NOMO-1 treated with dmso at 0.1 percent for 144 hours (cell line): ENCODE data around the gene LYPLAL1.
A peak's percentile ranks its signal among the peaks of the same experiment; 100 is the strongest.
"Not testable (repeated sequence)": the region's sequence is repeated elsewhere in the genome, so short reads cannot be mapped to it uniquely, and the experiment has no call there.

Experiments
- DNase-seq: peaks from one replicate; lab custom pipeline; 2025; ENCODE audit not compliant: unreplicated experiment; lab: John Stamatoyannopoulos, UW

Gene LYPLAL1

GRCh38 chr1:219161371-219161770 lies 12.3 kb upstream of the LYPLAL1 start:
- no peak for DNase-seq

DNA sequence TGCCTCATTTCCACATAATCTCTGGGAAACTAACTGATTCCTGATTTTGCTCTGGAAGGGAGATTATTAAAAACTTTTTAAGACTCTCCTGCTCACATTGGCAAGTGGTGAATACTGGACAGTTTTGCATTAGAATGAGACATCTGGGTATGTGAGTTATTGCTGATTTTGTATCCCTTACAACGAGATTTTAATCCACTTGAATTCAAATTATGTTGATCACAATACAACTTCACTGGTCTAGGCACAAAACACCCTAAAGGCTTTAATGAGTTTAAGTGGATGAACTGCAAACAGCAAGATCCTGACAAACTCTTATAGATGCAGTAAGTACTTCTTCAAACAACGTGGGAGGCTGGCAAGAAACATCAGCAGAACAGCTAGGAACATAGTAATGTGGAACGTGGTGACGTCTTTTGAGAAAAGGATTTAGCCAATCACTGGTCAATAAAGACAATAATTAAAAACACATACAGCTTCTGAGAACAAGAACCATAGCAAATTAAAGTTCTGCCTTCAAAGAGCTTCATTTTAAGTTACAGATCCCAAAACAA lies 10.2 kb upstream of the LYPLAL1 start:
- DNase-seq = no peak

DNA sequence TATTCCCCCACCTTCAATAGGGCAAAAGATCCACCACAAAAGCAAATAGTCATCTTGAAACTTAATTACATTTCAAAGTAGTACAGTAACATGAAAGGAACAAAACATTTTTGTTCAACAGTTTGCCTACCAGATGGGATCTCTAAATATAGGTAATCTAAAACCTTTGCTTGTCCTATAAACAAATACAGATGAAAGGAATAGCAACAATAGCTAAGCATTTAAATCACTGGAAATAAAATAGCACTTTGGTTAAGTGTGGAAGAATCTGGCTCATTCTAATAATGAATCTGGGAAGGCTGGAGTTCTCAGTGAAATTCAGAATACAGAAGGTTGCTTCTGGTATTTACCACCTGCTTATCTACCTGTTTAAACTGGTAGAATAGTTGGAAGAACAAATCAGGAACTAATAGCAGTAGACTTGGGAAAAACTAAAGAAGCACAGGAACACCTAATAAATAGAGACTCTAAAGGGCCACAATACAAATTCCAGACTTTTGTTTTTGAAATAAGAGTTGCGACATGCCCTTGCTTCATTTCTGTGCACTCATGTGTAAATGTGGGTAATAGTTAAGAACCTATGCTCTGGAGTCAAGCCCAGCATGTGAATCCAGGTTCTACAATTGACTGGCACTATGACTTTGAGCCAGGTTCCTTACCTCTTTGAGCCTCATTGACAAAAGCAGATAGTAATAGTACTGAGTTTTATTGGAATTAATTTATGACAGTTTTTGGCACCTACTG lies 2.3 kb upstream of the LYPLAL1 start:
- DNase-seq = no peak

- no peak for DNase-seq
Measured at GRCh38 chr1:219172821-219173220, 857 bp upstream of the LYPLAL1 start.

- DNase-seq = no peak
Measured at GRCh38 chr1:219173434-219173757, 282 bp upstream of the LYPLAL1 start.

DNA sequence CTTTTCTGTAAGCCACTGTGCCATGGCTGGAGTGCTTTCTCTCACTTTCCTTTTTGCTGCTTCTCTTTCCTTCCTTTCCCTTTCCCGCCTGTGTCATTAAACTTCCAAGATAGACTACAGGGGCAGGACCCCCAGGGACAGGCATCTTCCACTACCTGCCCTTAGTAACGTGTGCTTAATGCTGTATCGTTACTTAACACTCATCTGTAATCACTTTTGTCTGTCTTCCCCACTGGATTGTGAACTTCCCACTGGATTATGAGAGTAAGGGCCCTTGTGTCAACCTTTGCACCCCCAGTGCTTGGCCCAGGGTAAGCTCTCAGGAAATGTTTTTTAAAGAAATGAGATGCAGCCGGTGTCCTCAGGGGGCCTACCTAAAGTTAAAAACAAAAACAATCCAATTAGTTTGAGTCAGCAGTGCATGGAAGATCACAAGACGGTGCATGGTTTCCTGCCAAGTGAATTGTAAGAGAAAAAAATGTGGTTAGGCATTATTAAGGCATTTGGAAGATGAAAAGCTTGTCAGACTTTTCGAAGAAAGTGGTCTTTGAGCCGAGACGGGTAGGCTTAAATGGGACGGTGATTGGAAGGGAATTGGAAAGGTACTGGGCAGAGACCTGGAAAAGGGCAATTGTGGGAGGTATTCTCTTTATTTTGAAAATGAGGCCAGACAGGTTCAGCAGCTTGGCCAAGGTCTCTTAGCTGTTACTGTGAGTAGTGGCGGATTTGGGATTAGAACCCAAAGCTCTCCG lies 958 bp downstream of the LYPLAL1 start:
- peak; percentile 2 for DNase-seq

GRCh38 chr1:219175212-219175564 lies 1.5 kb downstream of the LYPLAL1 start:
- DNase-seq = no peak

DNA sequence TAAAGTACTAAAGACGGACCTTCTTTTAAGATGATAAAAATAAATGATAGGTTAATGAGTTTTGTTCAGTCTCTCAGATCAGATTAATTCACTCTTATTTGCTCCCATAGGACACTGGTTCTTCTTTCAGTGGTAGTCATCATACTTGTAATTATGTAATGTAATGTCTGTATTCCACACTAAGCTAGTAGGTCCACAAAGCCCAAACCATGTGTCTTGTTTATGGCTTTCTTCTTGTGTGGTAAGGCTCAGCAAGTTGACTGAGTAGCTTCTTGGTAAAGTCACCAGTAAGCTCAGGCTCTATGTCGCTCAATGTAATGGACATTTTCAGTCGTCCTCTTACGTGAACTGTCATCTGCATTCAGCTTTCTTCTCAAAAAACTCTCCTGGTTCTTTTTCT lies 2.5 kb downstream of the LYPLAL1 start:
- DNase-seq = no peak

DNA sequence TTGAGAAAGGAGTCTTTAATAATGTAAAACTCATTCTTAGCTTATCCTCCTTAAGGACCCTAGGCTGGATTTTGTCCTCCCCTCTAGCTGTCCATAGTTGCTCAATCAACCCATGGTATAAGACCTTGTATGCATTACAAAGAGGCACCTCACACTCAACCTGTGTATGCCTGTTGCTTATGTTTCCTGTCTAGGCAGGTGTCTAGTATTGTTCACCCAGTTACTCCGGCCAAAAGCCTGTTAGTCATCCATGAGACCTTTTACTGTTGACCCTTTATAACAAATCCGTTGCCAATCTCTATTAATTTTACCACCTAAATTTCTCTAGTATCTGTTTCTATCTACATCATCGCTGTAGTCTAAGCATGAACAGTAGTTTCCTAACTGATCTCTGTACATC lies 3.7 kb downstream of the LYPLAL1 start:
- DNase-seq = no peak

GRCh38 chr1:219177940-219178339 lies 4.3 kb downstream of the LYPLAL1 start:
- no peak for DNase-seq

GRCh38 chr1:219179293-219179692 lies 5.6 kb downstream of the LYPLAL1 start:
- no peak for DNase-seq

DNA sequence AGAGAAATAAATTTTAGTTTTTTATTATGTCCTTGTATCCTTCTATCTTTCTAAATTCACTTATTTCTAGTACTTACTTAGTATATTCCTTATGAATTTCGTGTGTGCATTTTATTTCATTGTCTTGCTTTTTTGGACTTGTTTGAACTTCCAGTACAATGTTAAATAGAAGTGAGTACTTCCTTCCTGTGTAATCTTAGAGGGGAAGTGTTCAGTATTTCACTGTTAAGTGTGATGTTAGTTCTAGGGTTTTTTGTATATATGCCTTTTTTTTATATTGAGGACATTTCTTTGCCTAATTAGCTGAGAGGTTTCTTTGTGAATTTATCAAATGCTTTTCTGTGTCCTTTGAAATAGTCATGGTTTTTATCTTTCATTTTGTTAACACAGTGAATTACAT lies 10.7 kb downstream of the LYPLAL1 start:
- DNase-seq = no peak

DNA sequence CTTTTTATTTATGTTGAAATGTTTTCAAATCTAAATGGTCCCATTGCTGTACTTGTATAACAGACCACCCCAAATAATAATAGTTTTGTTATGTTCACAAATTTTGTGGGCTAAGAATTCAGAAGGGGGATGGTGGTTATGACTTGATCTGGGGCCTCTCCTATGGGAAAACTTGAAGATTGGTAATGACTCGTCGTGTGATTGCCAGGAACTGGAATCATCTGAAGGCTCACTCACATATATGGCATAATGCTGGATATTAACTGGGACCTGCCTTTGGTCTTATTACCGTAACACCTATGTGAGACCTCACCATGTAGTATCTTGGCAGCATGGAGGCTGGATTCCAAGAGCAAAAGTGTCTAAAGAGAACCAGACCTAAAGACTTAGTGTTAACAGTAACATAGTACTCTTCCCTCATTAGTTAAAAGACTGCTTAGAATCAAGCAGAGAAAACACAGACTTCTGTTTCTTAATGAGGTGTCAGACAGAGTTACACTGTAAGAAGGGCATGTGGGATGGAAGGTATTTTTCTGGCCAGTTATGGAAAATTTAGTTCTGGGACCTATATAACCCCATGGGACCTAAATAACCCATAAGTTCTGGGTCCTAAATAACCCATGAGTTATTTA lies 11.9 kb downstream of the LYPLAL1 start:
- no peak for DNase-seq

GRCh38 chr1:219188331-219188803 lies 14.7 kb downstream of the LYPLAL1 start:
- DNase-seq = peak; percentile 62

- DNase-seq = no peak
Measured at GRCh38 chr1:219189021-219189824, 15.5 kb downstream of the LYPLAL1 start.

GRCh38 chr1:219189952-219190351 lies 16.3 kb downstream of the LYPLAL1 start:
- DNase-seq = no peak

- DNase-seq = no peak
Measured at GRCh38 chr1:219190605-219191004, 16.9 kb downstream of the LYPLAL1 start.

- DNase-seq = not testable (repeated sequence)
Measured at GRCh38 chr1:219195833-219196232, 22.2 kb downstream of the LYPLAL1 start.

DNA sequence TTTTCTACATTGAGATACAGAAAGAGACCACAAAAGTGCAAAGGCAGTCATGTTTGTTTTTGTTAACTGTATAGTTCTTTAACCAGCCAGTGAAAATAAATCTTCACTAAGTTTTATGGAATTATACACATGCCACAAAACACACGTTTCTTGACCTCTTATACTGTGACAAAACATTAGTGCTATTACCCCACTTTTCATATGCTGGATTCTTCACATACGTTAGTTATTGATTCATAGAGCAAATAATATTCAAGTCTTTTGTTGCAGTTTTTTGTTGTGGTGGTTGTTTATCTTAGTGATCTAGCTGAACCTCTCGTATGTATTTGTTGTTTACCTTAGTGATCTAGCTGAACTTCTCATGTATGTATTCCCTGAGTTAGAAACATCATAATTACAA lies 28.0 kb downstream of the LYPLAL1 start:
- no peak for DNase-seq

DNA sequence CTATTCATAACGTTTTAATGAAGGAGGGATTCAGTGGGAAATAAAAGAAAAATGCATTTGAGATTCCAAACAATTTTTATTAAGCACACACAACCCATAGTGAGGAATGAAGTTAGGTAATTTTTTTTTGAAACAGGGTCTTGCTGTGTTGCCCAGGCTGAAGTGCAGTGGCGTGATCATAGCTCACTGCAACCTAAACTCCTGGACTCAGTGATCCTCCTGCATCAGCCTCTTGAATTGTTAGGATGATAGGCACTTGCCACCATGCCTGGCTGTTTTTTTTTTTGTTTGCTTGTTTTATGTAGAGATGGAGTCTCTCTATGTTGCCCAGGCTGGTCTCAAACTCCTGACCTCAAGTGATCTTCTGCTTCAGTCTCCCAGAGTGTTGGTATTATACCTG lies 28.9 kb downstream of the LYPLAL1 start:
- no peak for DNase-seq

DNA sequence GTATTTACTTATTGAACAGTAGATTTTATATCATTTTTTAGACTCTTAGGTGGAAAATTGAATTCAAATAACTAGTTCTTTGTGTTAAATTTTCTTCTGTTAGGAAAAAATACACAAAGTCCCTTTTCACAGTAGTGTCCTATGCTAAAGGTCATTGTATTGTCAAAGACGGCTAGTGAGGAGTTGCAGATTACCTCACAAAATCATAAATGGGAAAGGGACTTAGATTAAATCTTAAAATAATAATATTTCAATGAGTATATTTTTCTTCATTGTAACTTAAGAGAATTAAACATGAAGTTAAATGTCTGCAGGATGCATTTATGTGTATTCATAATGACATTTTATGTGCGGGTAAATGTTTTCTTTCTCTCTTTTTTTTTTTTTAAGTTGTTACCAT lies 32.7 kb downstream of the LYPLAL1 start:
- no peak for DNase-seq
